Prostate gland (tissue), 2 donors: ENCODE measurements around the gene TMEM120B. TPM values are rescaled to one million over a fixed set of nuclear protein-coding genes. Genes with fewer than 3 reads are reported as not detected.
A peak's percentile ranks its signal among the peaks of the same experiment; 100 is the strongest.

Experiments
- DNase-seq: peaks from one replicate; pipeline ENCODE4 v3.0.0-alpha.2; 2019; ENCODE audit warnings: low spot score
- H3K27ac ChIP-seq, 2 donors: fragments of 200-600 bp; sonication (generic); 2 replicates each; pipeline ENCODE4 v1.5.1; 2017 to 2019
- H3K27me3 ChIP-seq: fragments of 200-600 bp; sonication (generic); replicated peaks from 2 replicates; pipeline ENCODE4 v1.5.1; 2019; ENCODE audit not compliant: insufficient read depth
- H3K36me3 ChIP-seq, 2 donors: fragments of 200-600 bp; sonication (generic); 1 replicate in 1 of 2; 2 replicates in 1 of 2; pipeline versions ENCODE4 v1.5.1 to v1.8.1; 2017 to 2019
- H3K4me1 ChIP-seq: fragments of 200-600 bp; sonication (generic); replicated peaks from 2 replicates; pipeline ENCODE4 v1.5.1; 2019
- H3K4me3 ChIP-seq, 2 donors: fragments of 200-600 bp; sonication (generic); 2 replicates each; pipeline ENCODE4 v1.5.1; 2017 to 2019
- H3K9me3 ChIP-seq: fragments of 200-600 bp; sonication (generic); 2 replicates; pipeline ENCODE4 v1.5.1; 2017
- POLR2A ChIP-seq: fragments of 450-650 bp; IDR thresholded peaks from one replicate; pipeline ENCODE4 v1.6.1; 2016; ENCODE audit warnings: antibody characterized with exemption, mild to moderate bottlenecking
- POLR2AphosphoS5 ChIP-seq: sonication (generic); formaldehyde crosslinking; IDR thresholded peaks from one replicate; pipeline ENCODE4 v1.6.1; 2017; ENCODE audit warnings: antibody characterized with exemption
- whole genome bisulfite sequencing: methylation state at CpG from one replicate; pipeline ENCODE4 v1.1.5; 2018; 5-methylcytosine and 5-hydroxymethylcytosine counted together
- intact Hi-C: fragments of 100-400 bp; cut with DNase I; formaldehyde crosslinking; loops from one replicate; pipeline ENCODE4 v1.14.2; 2022
- total RNA-seq, 2 donors: library from RNA; depleted of rRNA; stranded (reverse); fragments of >200 nt; gene quantifications; one replicate each; pipeline ENCODE4 v1.1.0, GENCODE V29; 2016
- TF ChIP-seq, protein P1 (sequence below), 4 experiments: fragments of 200-600 bp in 2 of 4; fragments of 450-650 bp in 2 of 4; sonication (generic) in 2 of 4; IDR thresholded peaks; 1 replicate in 3 of 4; 2 replicates in 1 of 4; pipeline ENCODE4 v1.5.1; 2016 to 2019; ENCODE audit warnings: antibody characterized with exemption in 4 of 4, mild to moderate bottlenecking in 2 of 4, moderate library complexity in 2 of 4

TMEM120B gene
- total RNA-seq, 2 donors from 2014 or later = 9.5 to 12.2 TPM

DNA sequence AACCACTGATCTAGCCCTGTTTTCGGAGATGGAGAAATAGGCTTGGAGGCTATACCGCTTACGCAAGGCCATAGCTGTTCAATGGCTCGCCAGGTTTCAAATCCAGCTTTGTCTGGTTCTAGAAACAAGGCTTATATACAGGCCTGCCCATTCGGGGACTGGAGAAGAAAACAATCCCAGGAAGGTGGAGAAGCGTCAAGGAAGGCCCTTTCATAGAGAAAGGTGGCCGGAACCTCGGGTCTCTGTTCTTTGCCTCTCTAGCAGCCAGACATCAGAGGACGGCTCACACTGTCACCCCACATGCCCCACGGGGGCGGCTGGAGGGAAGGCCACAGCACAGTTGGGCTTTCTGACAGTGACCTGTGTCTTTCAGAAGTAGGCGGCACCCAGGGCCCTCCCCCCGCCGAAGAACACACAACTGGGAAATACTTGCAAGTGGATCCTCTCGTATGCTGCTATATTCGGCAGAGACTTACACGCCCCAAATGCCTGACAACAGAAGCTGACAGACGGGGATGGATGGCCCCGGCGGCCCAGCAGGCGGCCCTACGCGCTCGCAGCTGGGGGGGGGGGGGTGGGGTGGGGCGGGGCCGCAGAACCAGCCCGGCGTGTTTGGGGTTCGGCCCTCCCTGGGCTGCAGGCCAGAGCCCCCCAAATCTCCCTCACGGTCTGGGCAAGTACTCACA is 86.7 kb downstream of the TMEM120B start:
- intact Hi-C loops = loop anchor here (2.0 kb wide), 1 partner anchor 90 kb away; the partner anchor contains the start of gene PSMD9
- Histone ChIP-seq H3K4me1 (peaks cover 42% of the 10 kb centered on the region), H3K4me3 (peak overlapping the region; percentile 59 to 84), H3K9me3 (no peaks in the 10 kb centered on the region), H3K27ac (peak overlapping the region; percentile 98 to 100), H3K36me3 (no peaks in the 10 kb centered on the region), H3K27me3 (no peaks in the 10 kb centered on the region)
- DNase-seq = peak; percentile 84
- TF ChIP-seq POLR2AphosphoS5 (peak; percentile 3), POLR2A (no peak)
- TF ChIP-seq, protein P1, sequence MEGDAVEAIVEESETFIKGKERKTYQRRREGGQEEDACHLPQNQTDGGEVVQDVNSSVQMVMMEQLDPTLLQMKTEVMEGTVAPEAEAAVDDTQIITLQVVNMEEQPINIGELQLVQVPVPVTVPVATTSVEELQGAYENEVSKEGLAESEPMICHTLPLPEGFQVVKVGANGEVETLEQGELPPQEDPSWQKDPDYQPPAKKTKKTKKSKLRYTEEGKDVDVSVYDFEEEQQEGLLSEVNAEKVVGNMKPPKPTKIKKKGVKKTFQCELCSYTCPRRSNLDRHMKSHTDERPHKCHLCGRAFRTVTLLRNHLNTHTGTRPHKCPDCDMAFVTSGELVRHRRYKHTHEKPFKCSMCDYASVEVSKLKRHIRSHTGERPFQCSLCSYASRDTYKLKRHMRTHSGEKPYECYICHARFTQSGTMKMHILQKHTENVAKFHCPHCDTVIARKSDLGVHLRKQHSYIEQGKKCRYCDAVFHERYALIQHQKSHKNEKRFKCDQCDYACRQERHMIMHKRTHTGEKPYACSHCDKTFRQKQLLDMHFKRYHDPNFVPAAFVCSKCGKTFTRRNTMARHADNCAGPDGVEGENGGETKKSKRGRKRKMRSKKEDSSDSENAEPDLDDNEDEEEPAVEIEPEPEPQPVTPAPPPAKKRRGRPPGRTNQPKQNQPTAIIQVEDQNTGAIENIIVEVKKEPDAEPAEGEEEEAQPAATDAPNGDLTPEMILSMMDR (IDR thresholded peaks at IDR 0.05) = peak in 2 of 4 experiments; percentile 15 to 36
- WGBS = 10% methylated on average over 26 of the region's 30 CpGs

GRCh38 chr12:121799842-121800693 is 87.5 kb downstream of the TMEM120B start:
- Histone ChIP-seq H3K27ac (peak overlapping the region; percentile 98 to 100), H3K4me1 (peaks cover 34% of the 10 kb centered on the region), H3K36me3 (no peaks in the 10 kb centered on the region), H3K4me3 (peak overlapping the region; percentile 59 to 84), H3K27me3 (no peaks in the 10 kb centered on the region), H3K9me3 (no peaks in the 10 kb centered on the region)
- TF ChIP-seq POLR2A (peak; percentile 56), POLR2AphosphoS5 (peak; percentile 75)
- TF ChIP-seq, protein P1 (IDR thresholded peaks at IDR 0.05) = peak in 2 of 4 experiments; percentile 3
- WGBS = under 1% methylated on average over 67 of the region's 84 CpGs
- intact Hi-C loops = loop anchor here (2.0 to 10.0 kb wide), 2 partner anchors 89 to 215 kb away; partner anchors contain the start of genes KDM2B and PSMD9
- peak; percentile 87 for DNase-seq

- Histone ChIP-seq H3K27ac (peak overlapping the region; percentile 98 to 100), H3K27me3 (no peaks in the 10 kb centered on the region), H3K9me3 (no peaks in the 10 kb centered on the region), H3K36me3 (no peaks in the 10 kb centered on the region), H3K4me1 (peaks cover 28% of the 10 kb centered on the region), H3K4me3 (peak overlapping the region; percentile 59 to 84)
- WGBS = under 1% methylated on average over 60 of the region's 86 CpGs
- TF ChIP-seq POLR2A (peak; percentile 53), POLR2AphosphoS5 (peak; percentile 58)
- TF ChIP-seq, protein P1 (IDR thresholded peaks at IDR 0.05) = peak in 1 of 4 experiments; percentile 9
- intact Hi-C loops = loop anchor here (10.0 kb wide), 1 partner anchor 216 kb away; the partner anchor contains the start of gene KDM2B
- peak; percentile 75 for DNase-seq
Observed at GRCh38 chr12:121800694-121801594, 88.4 kb downstream of the TMEM120B start.

DNA sequence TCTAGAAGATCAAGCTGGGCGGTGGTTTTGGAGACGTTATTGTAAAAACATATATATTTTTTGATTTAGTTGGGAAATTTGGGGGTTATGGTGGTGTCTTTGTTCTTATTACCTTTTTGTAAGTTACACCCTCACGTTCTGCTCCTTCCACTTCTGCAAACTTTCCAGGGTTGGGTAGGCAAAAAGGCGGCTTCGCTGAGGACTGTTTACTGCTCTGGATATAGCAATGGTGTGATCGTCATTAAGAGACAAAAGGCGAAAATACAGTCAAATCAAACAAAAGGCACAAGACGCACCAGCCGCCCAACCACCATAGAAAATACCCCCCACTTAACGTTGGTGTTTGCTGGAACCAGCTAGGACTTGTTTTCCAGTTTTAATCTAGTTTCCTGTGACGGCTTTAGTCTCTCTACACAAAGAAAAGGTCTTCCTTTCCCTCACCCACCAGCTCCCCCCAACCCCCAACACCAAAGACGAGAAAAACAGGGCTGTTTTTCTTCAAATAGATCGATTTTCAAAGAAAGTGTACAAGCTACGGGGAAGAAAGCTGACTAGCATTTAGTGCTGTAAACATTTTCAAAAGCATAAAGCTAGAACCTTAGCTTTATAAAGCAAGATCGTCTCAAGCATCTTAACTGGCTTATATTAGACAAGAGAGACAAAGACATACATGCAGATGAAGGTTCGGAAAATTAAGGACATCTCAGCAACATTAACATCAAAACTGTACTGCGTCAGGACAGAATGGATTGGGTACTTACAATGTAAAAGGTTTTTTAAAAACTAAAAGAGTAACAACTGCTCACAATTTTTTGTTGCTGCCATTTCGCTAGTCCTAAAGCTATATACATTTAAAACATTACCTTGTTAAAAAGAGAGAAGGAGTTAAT is 89.3 kb downstream of the TMEM120B start:
- intact Hi-C loops = loop anchor here (10.0 kb wide), 1 partner anchor 217 kb away; the partner anchor contains the start of gene KDM2B
- Histone ChIP-seq H3K9me3 (no peaks in the 10 kb centered on the region), H3K27ac (peak overlapping the region; percentile 98 to 100), H3K36me3 (no peaks in the 10 kb centered on the region), H3K4me1 (peaks cover 22% of the 10 kb centered on the region), H3K4me3 (peak overlapping the region; percentile 59 to 84), H3K27me3 (no peaks in the 10 kb centered on the region)
- no peak for DNase-seq
- TF ChIP-seq POLR2A (no peak), POLR2AphosphoS5 (no peak)
- TF ChIP-seq, protein P1 (IDR thresholded peaks at IDR 0.05) = no peak
- 2% methylated on average over 18 of the region's 18 CpGs for WGBS
